Stimulated activated CD8-positive, alpha-beta memory T cell treated with anti-CD3 and anti-CD28 coated beads, Interleukin-4, amount 100 ng/mL, for 48 hours (primary cell): Measurements from ENCODE around the gene PHTF2.
"Not testable (repeated sequence)": the region's sequence is repeated elsewhere in the genome, so short reads cannot be mapped to it uniquely, and the experiment has no call there.

ENCODE experiments used
- DNase-seq: peaks from one replicate; pipeline ENCODE4 v3.0.0-alpha.2; 2020

Gene PHTF2

GRCh38 chr7:77798394-77799077, at the start of gene PHTF2, which contains the start of gene TMEM60:
Gene PHTF2 (plus strand): TSS chr7:77798773.
Gene TMEM60 (minus strand): TSS chr7:77798434. CDS start chr7:77794373, 4,061 bp downstream.
- DNase-seq, result peak; percentile 96

- DNase-seq, result no peak
Observed at GRCh38 chr7:77752016-77752415, 46.6 kb upstream of the PHTF2 start.

GRCh38 chr7:77753173-77753572, 45.4 kb upstream of the PHTF2 start:
- no peak for DNase-seq

GRCh38 chr7:77757589-77757988, 41.0 kb upstream of the PHTF2 start:
- DNase-seq, result no peak

- peak; percentile 75 for DNase-seq
Observed at GRCh38 chr7:77759294-77759889, 39.2 kb upstream of the PHTF2 start.

- no peak for DNase-seq
Observed at GRCh38 chr7:77760809-77761453, 37.6 kb upstream of the PHTF2 start.

GRCh38 chr7:77765481-77765880, 33.1 kb upstream of the PHTF2 start:
- no peak for DNase-seq

GRCh38 chr7:77765906-77766800, 32.4 kb upstream of the PHTF2 start:
- DNase-seq, result no peak

GRCh38 chr7:77766801-77767605, 31.6 kb upstream of the PHTF2 start:
- no peak for DNase-seq

GRCh38 chr7:77770316-77770715, 28.3 kb upstream of the PHTF2 start:
- DNase-seq, result no peak

GRCh38 chr7:77771901-77772300, 26.7 kb upstream of the PHTF2 start:
- DNase-seq, result no peak

GRCh38 chr7:77778535-77778934, 20.0 kb upstream of the PHTF2 start:
- no peak for DNase-seq

- no peak for DNase-seq
Observed at GRCh38 chr7:77782383-77782782, 16.2 kb upstream of the PHTF2 start.

- DNase-seq, result no peak
Observed at GRCh38 chr7:77783111-77783510, 15.5 kb upstream of the PHTF2 start.

- DNase-seq, result no peak
Observed at GRCh38 chr7:77783545-77783944, 15.0 kb upstream of the PHTF2 start.

GRCh38 chr7:77784426-77784825, 14.1 kb upstream of the PHTF2 start:
- DNase-seq, result not testable (repeated sequence)

GRCh38 chr7:77786018-77786417, 12.6 kb upstream of the PHTF2 start:
- no peak for DNase-seq

GRCh38 chr7:77786741-77787140, 11.8 kb upstream of the PHTF2 start:
- no peak for DNase-seq

- no peak for DNase-seq
Observed at GRCh38 chr7:77788327-77788902, 10.2 kb upstream of the PHTF2 start.

- no peak for DNase-seq
Observed at GRCh38 chr7:77791336-77791735, 7.2 kb upstream of the PHTF2 start.

GRCh38 chr7:77791956-77792355, 6.6 kb upstream of the PHTF2 start:
- DNase-seq, result no peak

- DNase-seq, result no peak
Observed at GRCh38 chr7:77794000-77794399, 4.6 kb upstream of the PHTF2 start.
